Measurements from ENCODE around the gene ARPC1B.

ARPC1B gene

DNA sequence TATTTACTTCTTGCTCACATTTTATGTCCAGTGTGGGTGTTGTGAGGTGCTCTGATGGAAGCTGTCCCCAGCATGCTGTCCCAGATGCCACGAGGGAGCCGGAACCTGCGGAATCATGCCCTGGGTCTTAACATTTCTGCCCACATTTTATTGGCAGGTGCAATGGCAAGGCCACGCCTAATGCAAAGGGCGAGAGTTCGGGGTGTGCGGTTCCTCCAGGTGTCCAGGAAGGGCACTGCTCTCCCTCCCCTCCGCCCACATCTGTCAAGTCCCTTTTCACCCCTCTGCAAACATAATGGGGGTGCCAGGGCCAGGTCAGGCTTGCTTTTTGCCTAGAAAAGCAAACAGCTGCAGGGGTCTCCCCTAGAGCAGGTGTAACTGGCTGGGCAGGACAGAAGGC lies 17.5 kb downstream of the ARPC1B start:
- no peaks in the 10 kb centered on the region for H3K36me3 ChIP-seq (ENCODE audit: insufficient read depth)

GRCh38 chr7:99392659-99393354 lies 18.3 kb downstream of the ARPC1B start:
- peak overlapping the region; percentile 49 for H3K27ac ChIP-seq
- H3K9ac ChIP-seq, result peak overlapping the region; percentile 34; the same call in 1 of the 2 replicates

More for the DNA sequence above, 17.5 kb downstream of the ARPC1B start:
- no peaks in the 10 kb centered on the region; the same call in 1 of the 2 replicates for H3K79me2 ChIP-seq (ENCODE audit: insufficient read depth, low read depth)
- H2AFZ ChIP-seq (ENCODE audit: low read depth), result no peak overlapping the region
- peak overlapping the region; percentile 87 for H3K4me2 ChIP-seq
- H3K27ac ChIP-seq, result peak overlapping the region; percentile 49; the same call in 1 of the 2 replicates
- H3K4me1 ChIP-seq (ENCODE audit: low read depth, poor library complexity, severe bottlenecking), result peaks cover 23% of the 10 kb centered on the region
- H3K9ac ChIP-seq, result peak overlapping the region; percentile 34; the same call in 1 of the 2 replicates
- H3K27me3 ChIP-seq (ENCODE audit: insufficient read depth, low read depth), result no peaks in the 10 kb centered on the region
- TF ChIP-seq CTCF (conservative IDR thresholded peaks at IDR 0.05; ENCODE audit: low read depth, low read length), result no peak
- H3K4me3 ChIP-seq (IDR thresholded peaks at IDR 0.05; ENCODE audit: insufficient read depth, low read depth, low read length), result no peak overlapping the region
- H4K20me1 ChIP-seq (ENCODE audit: insufficient read depth), result 0 out of 2 replicates have a peak, but pooled peaks cover 3% of the 10 kb centered on the region

DNA sequence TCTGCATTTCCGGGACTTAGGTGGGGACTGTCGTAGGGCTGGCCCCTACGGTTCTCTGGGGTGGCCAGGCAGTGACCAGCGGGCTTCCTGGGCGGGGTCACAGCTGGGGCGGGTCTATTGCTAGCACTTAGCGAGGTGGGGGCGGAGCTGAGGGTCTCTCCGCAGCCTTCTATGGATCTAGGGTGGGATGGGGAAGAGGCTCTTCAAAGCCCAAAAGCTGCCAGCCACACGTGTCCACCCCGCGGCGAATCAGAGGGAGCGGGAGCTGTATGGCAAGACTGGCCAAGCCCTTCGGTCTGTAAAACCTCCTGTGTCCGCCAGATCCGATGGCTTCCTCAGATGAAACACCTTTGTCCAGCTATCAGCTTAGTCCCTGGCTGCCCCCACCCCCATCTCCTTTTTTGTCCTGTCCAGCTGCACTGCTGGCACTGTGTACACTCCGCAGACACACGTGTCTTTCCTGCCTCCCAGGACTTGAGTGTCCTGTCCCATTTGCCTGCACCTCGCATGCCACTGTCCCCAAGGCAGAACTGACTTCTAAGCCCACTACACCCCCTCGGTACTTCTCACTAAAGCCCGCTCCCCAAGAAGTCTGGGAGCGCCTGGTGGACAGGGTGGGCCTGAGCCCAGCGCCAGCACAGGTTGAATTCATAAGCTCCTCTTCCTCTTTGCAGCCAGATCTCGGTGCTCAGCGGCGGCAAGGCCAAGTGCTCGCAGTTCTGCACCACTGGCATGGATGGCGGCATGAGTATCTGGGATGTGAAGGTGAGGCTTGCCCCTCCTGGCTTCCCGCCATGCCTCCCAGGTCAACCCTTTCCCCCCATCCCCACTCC lies 19.0 kb downstream of the ARPC1B start:
- Histone ChIP-seq H3K4me2 (peak overlapping the region; percentile 87), H2AFZ (ENCODE audit: low read depth) (no peak overlapping the region), H3K27ac (peak overlapping the region; percentile 49; the same call in 1 of the 2 replicates), H3K27me3 (ENCODE audit: insufficient read depth, low read depth) (no peaks in the 10 kb centered on the region), H3K4me3 (IDR thresholded peaks at IDR 0.05; ENCODE audit: insufficient read depth, low read depth, low read length) (no peak overlapping the region), H3K4me1 (ENCODE audit: low read depth, poor library complexity, severe bottlenecking) (peaks cover 23% of the 10 kb centered on the region), H3K9ac (peak overlapping the region; percentile 34; the same call in 1 of the 2 replicates), H3K79me2 (ENCODE audit: insufficient read depth, low read depth) (no peaks in the 10 kb centered on the region; the same call in 1 of the 2 replicates), H4K20me1 (ENCODE audit: insufficient read depth) (0 out of 2 replicates have a peak, but pooled peaks cover 3% of the 10 kb centered on the region), H3K36me3 (ENCODE audit: insufficient read depth) (no peaks in the 10 kb centered on the region)
- TF ChIP-seq CTCF (conservative IDR thresholded peaks at IDR 0.05; ENCODE audit: low read depth, low read length), result no peak

More at GRCh38 chr7:99392659-99393354, 18.3 kb downstream of the ARPC1B start:
- Histone ChIP-seq H3K4me3 (IDR thresholded peaks at IDR 0.05; ENCODE audit: insufficient read depth, low read depth, low read length) (no peak overlapping the region), H3K36me3 (ENCODE audit: insufficient read depth) (no peaks in the 10 kb centered on the region), H3K27me3 (ENCODE audit: insufficient read depth, low read depth) (no peaks in the 10 kb centered on the region), H3K79me2 (ENCODE audit: insufficient read depth, low read depth) (no peaks in the 10 kb centered on the region; the same call in 1 of the 2 replicates), H3K4me1 (ENCODE audit: low read depth, poor library complexity, severe bottlenecking) (peaks cover 23% of the 10 kb centered on the region), H2AFZ (ENCODE audit: low read depth) (no peak overlapping the region; the same call in 1 of the 2 replicates), H3K4me2 (peak overlapping the region; percentile 87), H4K20me1 (ENCODE audit: insufficient read depth) (0 out of 2 replicates have a peak, but pooled peaks cover 3% of the 10 kb centered on the region)
- no peak for TF ChIP-seq CTCF (conservative IDR thresholded peaks at IDR 0.05; ENCODE audit: low read depth, low read length)

DNA sequence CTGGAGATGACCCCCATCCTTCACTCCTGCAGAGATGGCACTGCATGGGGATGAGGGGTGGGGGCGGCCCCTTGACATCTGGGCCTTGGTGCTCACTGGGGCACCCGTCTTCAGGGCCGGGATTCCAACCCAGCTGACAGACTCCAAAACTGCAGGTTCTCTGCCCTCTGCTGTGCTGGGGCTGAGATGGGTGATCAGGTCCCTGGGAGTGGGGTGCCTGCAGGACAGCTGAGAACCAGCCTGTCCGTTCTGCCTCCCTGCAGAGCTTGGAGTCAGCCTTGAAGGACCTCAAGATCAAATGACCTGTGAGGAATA lies 19.6 kb downstream of the ARPC1B start:
- Histone ChIP-seq H2AFZ (ENCODE audit: low read depth) (no peak overlapping the region), H3K4me2 (peak overlapping the region; percentile 87; the same call in 1 of the 2 replicates), H4K20me1 (ENCODE audit: insufficient read depth) (0 out of 2 replicates have a peak, but pooled peaks cover 3% of the 10 kb centered on the region), H3K27me3 (ENCODE audit: insufficient read depth, low read depth) (no peaks in the 10 kb centered on the region), H3K9ac (no peak overlapping the region), H3K4me1 (ENCODE audit: low read depth, poor library complexity, severe bottlenecking) (peaks cover 23% of the 10 kb centered on the region), H3K27ac (no peak overlapping the region; the same call in 1 of the 2 replicates), H3K4me3 (IDR thresholded peaks at IDR 0.05; ENCODE audit: insufficient read depth, low read depth, low read length) (no peak overlapping the region), H3K36me3 (ENCODE audit: insufficient read depth) (no peaks in the 10 kb centered on the region), H3K79me2 (ENCODE audit: insufficient read depth, low read depth) (no peaks in the 10 kb centered on the region; the same call in 1 of the 2 replicates)
- no peak for TF ChIP-seq CTCF (conservative IDR thresholded peaks at IDR 0.05; ENCODE audit: low read depth, low read length)
